Smooth muscle cell (in vitro differentiated cells): ENCODE results near the gene PNPO. TPM values are rescaled to one million over a fixed set of nuclear protein-coding genes. Genes with fewer than 3 reads are reported as not detected.

Source experiments
- polyA plus RNA-seq: library from polyadenylated mRNA; unstranded; fragments of >200 nt; fragmentation: Nextera tagmentation; extraction: Ambion mirVana; gene quantifications from 2 replicates; pipeline ENCODE4 v1.2.1, GENCODE V29; 2016
- total RNA-seq: library from RNA; depleted of rRNA; stranded (reverse); fragments of >200 nt; gene quantifications from 2 replicates; pipeline ENCODE4 v1.2.3, GENCODE V29; 2014

Gene PNPO
- total and polyA plus RNA-seq, 2 experiments from 2014 or later = 5.2 to 9.3 TPM

Other genes with a start within 250 kb of the PNPO start
- gene TBKBP1, start 247.4 kb upstream of the PNPO start, total RNA-seq = 5.8 and 17.5 TPM in 2 replicates
- 7.7 and 8.3 TPM in 2 replicates for gene TBKBP1, start 247.4 kb upstream of the PNPO start, polyA plus RNA-seq
- not detected in 2 replicates for gene TBX21, start 208.3 kb upstream of the PNPO start, total RNA-seq
- not detected in 2 replicates for gene TBX21, start 208.3 kb upstream of the PNPO start, polyA plus RNA-seq
- 3.7 and 9.2 TPM in 2 replicates for gene OSBPL7, start 119.8 kb upstream of the PNPO start, total RNA-seq
- 6.3 and 8.4 TPM in 2 replicates for gene OSBPL7, start 119.8 kb upstream of the PNPO start, polyA plus RNA-seq
- 24.0 and 30.4 TPM in 2 replicates for gene MRPL10, start 110.0 kb upstream of the PNPO start, total RNA-seq
- gene MRPL10, start 110.0 kb upstream of the PNPO start, polyA plus RNA-seq = 36.6 and 40.4 TPM in 2 replicates
- gene LRRC46, start 109.9 kb upstream of the PNPO start, total RNA-seq = not detected in 2 replicates
- 0.26 and 1.2 TPM in 2 replicates for gene LRRC46, start 109.9 kb upstream of the PNPO start, polyA plus RNA-seq
- 16.0 and 18.6 TPM in 2 replicates for gene SCRN2, start 100.3 kb upstream of the PNPO start, total RNA-seq
- 45.0 and 49.4 TPM in 2 replicates for gene SCRN2, start 100.3 kb upstream of the PNPO start, polyA plus RNA-seq
- gene SP6, start 90.4 kb upstream of the PNPO start, total RNA-seq = 9.3 and 9.8 TPM in 2 replicates
- gene SP6, start 90.4 kb upstream of the PNPO start, polyA plus RNA-seq = 10.7 and 13.1 TPM in 2 replicates
- 2.4 and 4.7 TPM in 2 replicates for gene SP2, start 45.3 kb upstream of the PNPO start, total RNA-seq
- gene SP2, start 45.3 kb upstream of the PNPO start, polyA plus RNA-seq = 9.0 and 9.4 TPM in 2 replicates
- gene PRR15L, start 16.3 kb downstream of the PNPO start, total RNA-seq = not detected in 2 replicates
- 0.15 TPM in 1 of 2 replicates, not detected in the other for gene PRR15L, start 16.3 kb downstream of the PNPO start, polyA plus RNA-seq
- 79.6 and 85.6 TPM in 2 replicates for gene CDK5RAP3, start 29.5 kb downstream of the PNPO start, total RNA-seq
- gene CDK5RAP3, start 29.5 kb downstream of the PNPO start, polyA plus RNA-seq = 119 and 121 TPM in 2 replicates
- gene COPZ2, start 96.2 kb downstream of the PNPO start, total RNA-seq = 70.6 and 91.8 TPM in 2 replicates
- 193 and 257 TPM in 2 replicates for gene COPZ2, start 96.2 kb downstream of the PNPO start, polyA plus RNA-seq
- 101 and 103 TPM in 2 replicates for gene NFE2L1, start 106.8 kb downstream of the PNPO start, total RNA-seq
- 61.0 and 67.6 TPM in 2 replicates for gene NFE2L1, start 106.8 kb downstream of the PNPO start, polyA plus RNA-seq
- gene CBX1, start 159.9 kb downstream of the PNPO start, total RNA-seq = 63.4 and 72.7 TPM in 2 replicates
- gene CBX1, start 159.9 kb downstream of the PNPO start, polyA plus RNA-seq = 32.7 and 35.6 TPM in 2 replicates
- gene SNX11, start 166.2 kb downstream of the PNPO start, total RNA-seq = 9.9 and 15.3 TPM in 2 replicates
- 22.7 and 22.9 TPM in 2 replicates for gene SNX11, start 166.2 kb downstream of the PNPO start, polyA plus RNA-seq